IMR-90 (cell line): ENCODE measurements around the gene LYSMD3. TPM values are rescaled to one million over a fixed set of nuclear protein-coding genes. Genes with fewer than 3 reads are reported as not detected.

Experiments used
- ATAC-seq: fragments of 200-7000 bp; cut with Tn5 transposase; 2 replicates; pipeline ENCODE4 v1.9.1; 2020; ENCODE audit warnings: low read depth, mild to moderate bottlenecking, moderate library complexity
- BruUV-seq: library from RNA; stranded (reverse); fragments of 400-500 nt; replicated peaks from 2 replicates; lab custom pipeline; 2021; lab: Mats Ljungman, UMichigan
- CTCF ChIA-PET: fragments of 300-600 bp; formaldehyde crosslinking; extraction: SDS; loops from one replicate; lab custom pipeline; 2021; ENCODE audit warnings: antibody characterized with exemption; lab: Yijun Ruan, JAX
- POLR2A ChIA-PET: fragments of 300-600 bp; sonication (Branson Sonifier 250); formaldehyde crosslinking; loops from one replicate; lab custom pipeline; 2022; ENCODE audit warnings: antibody characterized with exemption; ENCODE audit not compliant: unreplicated experiment; lab: Charles Lee
- DNase-seq: peaks from one replicate; pipeline ENCODE4 v3.0.0; 2013
- H2AFZ ChIP-seq: replicated peaks from 2 replicates; pipeline ENCODE3; 2013; ENCODE audit warnings: low read length, mild to moderate bottlenecking; ENCODE audit not compliant: poor library complexity
- H2AK5ac ChIP-seq: 2 replicates; pipeline ENCODE4 v1.6.1; 2013; ENCODE audit warnings: low read depth, low read length, inconsistent platforms
- H2AK9ac ChIP-seq: replicated peaks from 2 replicates; pipeline ENCODE3; 2013; ENCODE audit warnings: mild to moderate bottlenecking, low read depth, low read length, moderate library complexity; ENCODE audit not compliant: poor library complexity
- H2BK120ac ChIP-seq: 2 replicates; pipeline ENCODE4 v1.6.1; 2013; ENCODE audit warnings: low read depth, low read length, inconsistent platforms
- H2BK15ac ChIP-seq: 3 replicates; pipeline ENCODE4 v1.6.1; 2013; ENCODE audit warnings: low read depth, low read length, inconsistent platforms
- H2BK20ac ChIP-seq: 2 replicates; pipeline ENCODE4 v1.6.1; 2013; ENCODE audit warnings: low read depth, mild to moderate bottlenecking, inconsistent platforms, low read length, moderate library complexity
- H2BK5ac ChIP-seq: 2 replicates; pipeline ENCODE4 v1.6.1; 2013; ENCODE audit warnings: mild to moderate bottlenecking, low read depth, low read length, inconsistent platforms; ENCODE audit not compliant: poor library complexity, severe bottlenecking
- H3K14ac ChIP-seq: replicated peaks from 2 replicates; pipeline ENCODE4 v1.6.1; 2013; ENCODE audit warnings: low read depth, low read length, inconsistent platforms
- H3K18ac ChIP-seq: 2 replicates; pipeline ENCODE4 v1.6.1; 2013; ENCODE audit warnings: low read depth, low read length, control low read depth
- H3K23ac ChIP-seq: 2 replicates; pipeline ENCODE4 v1.6.1; 2013; ENCODE audit warnings: low read depth, low read length, inconsistent platforms
- H3K27ac ChIP-seq: 2 replicates; pipeline ENCODE4 v1.5.1; 2013; ENCODE audit warnings: mild to moderate bottlenecking, control low read depth, low read length; ENCODE audit not compliant: insufficient read depth
- H3K27me3 ChIP-seq: 2 replicates; pipeline ENCODE4 v1.6.1; 2013; ENCODE audit warnings: low read length; ENCODE audit not compliant: control insufficient read depth, insufficient read depth
- H3K36me3 ChIP-seq: 2 replicates; pipeline ENCODE4 v1.6.1; 2013; ENCODE audit warnings: low read length, mixed read lengths; ENCODE audit not compliant: control insufficient read depth, insufficient read depth
- H3K4ac ChIP-seq: 2 replicates; pipeline ENCODE4 v1.6.1; 2013; ENCODE audit warnings: low read depth, low read length, inconsistent platforms
- H3K4me1 ChIP-seq: 2 replicates; pipeline ENCODE4 v1.6.1; 2013; ENCODE audit warnings: low read length, mixed read lengths; ENCODE audit not compliant: control insufficient read depth, insufficient read depth
- H3K4me2 ChIP-seq: 2 replicates; pipeline ENCODE4 v1.6.1; 2013; ENCODE audit warnings: low read depth, mild to moderate bottlenecking, control low read depth, low read length, moderate library complexity
- H3K4me3 ChIP-seq: 2 replicates; pipeline ENCODE4 v1.5.1; 2013; ENCODE audit warnings: low read depth, mild to moderate bottlenecking, control low read depth, low read length, moderate library complexity; ENCODE audit not compliant: insufficient read depth
- H3K56ac ChIP-seq: 2 replicates; pipeline ENCODE4 v1.6.1; 2013; ENCODE audit warnings: low read length, inconsistent platforms; ENCODE audit not compliant: insufficient read depth; ENCODE audit errors: extremely low read depth
- H3K79me1 ChIP-seq, 2 experiments: 2 replicates each; pipeline ENCODE4 v1.6.1; 2013; ENCODE audit warnings: low read length in 2 of 2, inconsistent platforms in 1 of 2, low read depth in 1 of 2
- H3K9ac ChIP-seq: 2 replicates; pipeline ENCODE4 v1.6.1; 2013; ENCODE audit warnings: low read depth, low read length, control low read depth
- H3K9me1 ChIP-seq: 2 replicates; pipeline ENCODE4 v1.6.1; 2013; ENCODE audit warnings: low read length, inconsistent platforms; ENCODE audit not compliant: insufficient read depth
- H3K9me3 ChIP-seq: 2 replicates; pipeline ENCODE4 v1.6.1; 2013; ENCODE audit warnings: low read length; ENCODE audit not compliant: control insufficient read depth, insufficient read depth
- H4K20me1 ChIP-seq: 2 replicates; pipeline ENCODE4 v1.6.1; 2013; ENCODE audit warnings: low read length, inconsistent platforms; ENCODE audit not compliant: insufficient read depth
- H4K5ac ChIP-seq: 2 replicates; pipeline ENCODE4 v1.6.1; 2013; ENCODE audit warnings: mild to moderate bottlenecking, low read depth, low read length, control low read depth
- H4K8ac ChIP-seq, 2 experiments: 2 replicates each; pipeline ENCODE4 v1.6.1; 2013; ENCODE audit warnings: low read depth in 2 of 2, low read length in 2 of 2, control low read depth in 1 of 2, inconsistent platforms in 1 of 2
- H4K91ac ChIP-seq: 2 replicates; pipeline ENCODE4 v1.6.1; 2013; ENCODE audit warnings: low read depth, low read length, inconsistent platforms; ENCODE audit not compliant: insufficient read depth
- BHLHE40 ChIP-seq: fragments of 150-350 bp; IDR thresholded peaks from 2 replicates; pipeline ENCODE4 v1.6.1; 2016; ENCODE audit warnings: mild to moderate bottlenecking, low read depth, low read length
- CHD1 ChIP-seq: IDR thresholded peaks from 2 replicates; pipeline ENCODE4 v1.6.1; 2012; ENCODE audit warnings: low read depth, low read length, improper control_type of control experiment
- MXI1 ChIP-seq: IDR thresholded peaks from 2 replicates; pipeline ENCODE4 v1.6.1; 2012; ENCODE audit warnings: low read depth, mild to moderate bottlenecking, low read length, moderate library complexity, borderline replicate concordance
- SMC3 ChIP-seq: fragments of 150-350 bp; IDR thresholded peaks from 2 replicates; pipeline ENCODE4 v1.6.1; 2016; ENCODE audit warnings: low read depth, mild to moderate bottlenecking, antibody characterized with exemption, low read length, moderate library complexity
- dilution Hi-C: fragments of 300-500 bp; cut with HindIII; formaldehyde crosslinking; loops from one replicate; pipeline ENCODE4 v1.14.3; 2018; ENCODE audit warnings: low sequenced_read_pairs; ENCODE audit not compliant: unreplicated experiment
- in situ Hi-C: fragments of 300-500 bp; cut with MboI; formaldehyde crosslinking; loops from 3 replicates; pipeline ENCODE4 v1.14.3; 2019; ENCODE audit warnings: low sequenced_read_pairs, inconsistent platforms, mixed read lengths
- intact Hi-C: fragments of 100-400 bp; cut with micrococcal nuclease; formaldehyde crosslinking; loops from 2 replicates; pipeline ENCODE4 v1.10.0; 2022
- polyA plus RNA-seq, 3 experiments: library from polyadenylated mRNA; depleted of rRNA; stranded (reverse); fragments of >200 nt; gene quantifications; 2 replicates each; pipeline ENCODE4 v1.2.3, GENCODE V29; 2012; ENCODE audit warnings: low replicate concordance in 1 of 3
- total RNA-seq: library from RNA; depleted of rRNA; stranded (reverse); fragments of >200 nt; gene quantifications from 2 replicates; pipeline ENCODE4 v1.2.3, GENCODE V29; 2012

The LYSMD3 gene
- total and polyA plus RNA-seq, 2 of the 4 experiments (the other 2 are of a cell fraction): 10.2 to 21.1 TPM

- Histone ChIP-seq H3K4me1 (no peaks in the 10 kb centered on the region), H3K27ac (no peak overlapping the region), H3K27me3 (no peaks in the 10 kb centered on the region), H3K9me1 (no peaks in the 10 kb centered on the region), H2AFZ (no peak overlapping the region), H3K9me3 (no peaks in the 10 kb centered on the region), H4K8ac (no peak overlapping the region), H3K56ac (no peak overlapping the region), H4K5ac (no peak overlapping the region), H3K36me3 (no peaks in the 10 kb centered on the region), H3K23ac (no peak overlapping the region), H3K4ac (no peak overlapping the region), H2BK5ac (no peak overlapping the region), H2AK9ac (no peak overlapping the region), H4K91ac (no peak overlapping the region), H3K4me2 (no peak overlapping the region), H2BK120ac (no peak overlapping the region), H2BK20ac (no peak overlapping the region), H2BK15ac (no peak overlapping the region), H3K9ac (no peak overlapping the region), H3K79me1 (no peaks in the 10 kb centered on the region), H2AK5ac (no peak overlapping the region), H4K20me1 (no peaks in the 10 kb centered on the region), H3K18ac (no peak overlapping the region), H3K14ac (no peak overlapping the region), H3K4me3 (no peak overlapping the region)
- intact Hi-C loops: no loop called here
- in situ Hi-C loops: no loop called here
- CTCF ChIA-PET: no interaction called here
- BruUV-seq: no TSS peak
- DNase-seq: no peak
- no peak for ATAC-seq
- dilution Hi-C loops: no loop called here
- TF ChIP-seq BHLHE40 (no peak), SMC3 (no peak), CHD1 (no peak), MXI1 (no peak)
- POLR2A ChIA-PET: no interaction called here
Measured at GRCh38 chr5:90494043-90494442, 35.3 kb downstream of the LYSMD3 start.
